Progenitor cell of endocrine pancreas (in vitro differentiated cells): Measurements from ENCODE around the gene PTOV1. TPM values are rescaled to one million over a fixed set of nuclear protein-coding genes. Genes with fewer than 3 reads are reported as not detected.

Experiments used
- DNase-seq: peaks from one replicate; pipeline ENCODE4 v3.0.0; 2021; ENCODE audit warnings: low spot score; ENCODE audit not compliant: unreplicated experiment
- H3K27ac Mint-ChIP-seq: 2 replicates; pipeline ENCODE4 v1.8.0; 2021; ENCODE audit warnings: mild to moderate bottlenecking, moderate library complexity, mixed read lengths
- H3K27me3 Mint-ChIP-seq: 2 replicates; pipeline ENCODE4 v1.8.0; 2021; ENCODE audit warnings: mixed read lengths
- H3K36me3 Mint-ChIP-seq: 2 replicates; pipeline ENCODE4 v1.8.0; 2022; ENCODE audit warnings: mixed read lengths; ENCODE audit not compliant: insufficient read depth
- H3K4me1 Mint-ChIP-seq: 2 replicates; pipeline ENCODE4 v1.8.0; 2021; ENCODE audit warnings: low read depth, mixed read lengths
- H3K4me3 Mint-ChIP-seq: 2 replicates; pipeline ENCODE4 v1.8.0; 2021; ENCODE audit warnings: low read depth, mild to moderate bottlenecking, moderate library complexity, mixed read lengths
- H3K9me3 Mint-ChIP-seq: 2 replicates; pipeline ENCODE4 v1.8.0; 2021; ENCODE audit warnings: low read depth, mixed read lengths
- microRNA-seq: library from miRNA; unstranded; fragments of <30 nt; microRNA quantifications from one replicate; pipeline ENCODE4 v1.1.0, GENCODE V29; 2020; ENCODE audit warnings: borderline number of aligned reads; ENCODE audit not compliant: unreplicated experiment
- total RNA-seq: library from RNA; stranded (reverse); gene quantifications from 2 replicates; pipeline ENCODE4 v1.2.1, GENCODE V29; 2021
- TF ChIP-seq, protein P1 (sequence below): fragments of 200-600 bp; sonication (generic); IDR thresholded peaks from one replicate; pipeline ENCODE4 v1.5.0; 2021; ENCODE audit warnings: antibody characterized with exemption, mild to moderate bottlenecking; ENCODE audit not compliant: unreplicated experiment

The PTOV1 gene
- total RNA-seq, 1 donor from 2014 or later = 564 TPM

DNA sequence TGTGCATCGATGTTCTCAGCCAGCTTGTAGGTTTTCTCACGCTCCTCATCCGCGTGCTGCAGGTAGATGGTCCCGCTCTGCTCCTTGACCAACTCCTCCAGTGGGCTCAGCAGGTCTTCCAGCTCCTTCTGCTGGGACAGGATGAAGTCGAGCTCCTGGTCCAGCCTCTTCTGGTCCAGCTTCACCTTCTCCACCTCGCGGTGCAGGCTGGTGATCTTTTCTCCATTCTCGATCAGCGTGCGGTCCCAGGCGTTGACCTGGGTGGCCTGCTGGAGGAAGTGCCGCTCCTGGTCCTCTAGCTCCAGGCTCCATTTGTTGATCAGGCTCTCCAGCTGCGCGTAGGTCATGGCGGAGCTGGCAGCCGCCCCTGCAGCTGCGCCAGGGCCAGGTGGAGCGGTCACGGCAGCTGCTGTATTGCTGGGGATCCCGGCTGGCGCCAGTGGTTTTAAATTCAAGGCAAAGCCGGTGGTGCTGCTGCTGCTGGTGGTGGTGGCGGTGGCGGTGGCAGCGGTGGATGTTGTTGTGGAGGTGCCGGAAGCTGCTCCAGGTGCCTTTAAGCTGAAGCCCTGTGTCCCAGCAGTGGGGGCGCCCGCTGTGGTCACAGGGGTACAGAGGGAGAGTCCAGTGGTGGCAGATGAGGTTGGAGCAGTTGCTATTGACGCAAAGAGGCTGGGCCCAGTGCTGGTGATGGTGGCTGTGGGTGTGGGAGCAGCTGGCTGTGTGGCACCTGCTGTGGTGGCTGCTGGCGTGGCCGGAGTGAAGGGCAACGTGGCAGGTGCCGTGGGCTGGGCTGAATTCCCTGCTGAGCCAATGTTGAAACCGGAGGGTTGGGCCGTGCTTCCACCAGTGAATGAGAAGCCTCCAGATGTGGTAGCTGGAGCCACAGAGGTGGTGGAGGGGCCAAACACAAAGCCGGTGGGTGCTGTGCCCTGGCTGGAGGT, 57.8 kb downstream of the PTOV1 start:
- TF ChIP-seq, protein P1, sequence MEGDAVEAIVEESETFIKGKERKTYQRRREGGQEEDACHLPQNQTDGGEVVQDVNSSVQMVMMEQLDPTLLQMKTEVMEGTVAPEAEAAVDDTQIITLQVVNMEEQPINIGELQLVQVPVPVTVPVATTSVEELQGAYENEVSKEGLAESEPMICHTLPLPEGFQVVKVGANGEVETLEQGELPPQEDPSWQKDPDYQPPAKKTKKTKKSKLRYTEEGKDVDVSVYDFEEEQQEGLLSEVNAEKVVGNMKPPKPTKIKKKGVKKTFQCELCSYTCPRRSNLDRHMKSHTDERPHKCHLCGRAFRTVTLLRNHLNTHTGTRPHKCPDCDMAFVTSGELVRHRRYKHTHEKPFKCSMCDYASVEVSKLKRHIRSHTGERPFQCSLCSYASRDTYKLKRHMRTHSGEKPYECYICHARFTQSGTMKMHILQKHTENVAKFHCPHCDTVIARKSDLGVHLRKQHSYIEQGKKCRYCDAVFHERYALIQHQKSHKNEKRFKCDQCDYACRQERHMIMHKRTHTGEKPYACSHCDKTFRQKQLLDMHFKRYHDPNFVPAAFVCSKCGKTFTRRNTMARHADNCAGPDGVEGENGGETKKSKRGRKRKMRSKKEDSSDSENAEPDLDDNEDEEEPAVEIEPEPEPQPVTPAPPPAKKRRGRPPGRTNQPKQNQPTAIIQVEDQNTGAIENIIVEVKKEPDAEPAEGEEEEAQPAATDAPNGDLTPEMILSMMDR = no peak
- Mint-ChIP-seq H3K4me1 (peaks cover 12% of the 10 kb centered on the region), H3K4me3 (no peak overlapping the region), H3K9me3 (no peaks in the 10 kb centered on the region), H3K27ac (no peak overlapping the region), H3K27me3 (no peaks in the 10 kb centered on the region), H3K36me3 (peaks cover 15% of the 10 kb centered on the region)
- DNase-seq = no peak

DNA sequence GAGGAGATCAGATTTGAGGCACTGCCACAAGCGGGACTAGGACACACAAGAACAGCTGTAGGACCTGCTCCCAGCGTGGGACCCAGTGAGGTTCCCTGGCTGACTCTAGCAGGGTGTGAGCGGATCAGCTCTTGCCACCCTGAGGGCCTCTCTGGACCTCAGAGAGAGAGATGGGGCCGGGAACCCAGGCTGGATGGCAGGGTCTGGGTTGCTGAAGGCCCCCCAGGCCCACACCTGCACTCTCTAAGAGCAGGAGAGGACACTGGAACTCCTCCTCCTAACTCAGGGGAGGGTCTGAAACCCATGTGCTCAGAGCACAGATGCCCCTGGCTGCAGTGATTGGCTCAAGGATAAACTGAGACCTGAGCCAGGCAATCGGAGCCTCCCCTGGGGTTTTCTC, 59.2 kb downstream of the PTOV1 start:
- Mint-ChIP-seq H3K4me3 (no peak overlapping the region), H3K27ac (no peak overlapping the region), H3K9me3 (no peaks in the 10 kb centered on the region), H3K27me3 (no peaks in the 10 kb centered on the region), H3K36me3 (peaks cover 25% of the 10 kb centered on the region), H3K4me1 (peaks cover 13% of the 10 kb centered on the region)
- no peak for DNase-seq
- TF ChIP-seq, protein P1 = no peak

Small RNA genes lying within 50 kb of the gene (microRNA-seq; reads per million reads assigned to microRNA genes)
- gene MIR4749 = 15.5 reads per million, percentile 26 among the genes with 10 or more reads in this experiment
- 4.2 reads per million for gene MIR4750
- 4.8 reads per million for gene MIR6800

Other genes with a start within 250 kb of the PTOV1 start
- gene RRAS, start 211.0 kb upstream of the PTOV1 start, total RNA-seq = 2.6 and 3.9 TPM in 2 replicates
- gene SCAF1, start 208.9 kb upstream of the PTOV1 start, total RNA-seq = 83.2 and 90.7 TPM in 2 replicates
- gene IRF3, start 185.3 kb upstream of the PTOV1 start, total RNA-seq = 103 and 110 TPM in 2 replicates
- gene BCL2L12, start 185.2 kb upstream of the PTOV1 start, total RNA-seq = 58.5 and 59.0 TPM in 2 replicates
- 299 and 306 TPM in 2 replicates for gene PRMT1, start 173.9 kb upstream of the PTOV1 start, total RNA-seq
- gene ADM5, start 161.6 kb upstream of the PTOV1 start, total RNA-seq = 7.7 TPM in 2 replicates
- 49.9 and 53.1 TPM in 2 replicates for gene CPT1C, start 160.0 kb upstream of the PTOV1 start, total RNA-seq
- not detected in 2 replicates for gene TSKS, start 87.9 kb upstream of the PTOV1 start, total RNA-seq
- 76.0 and 76.3 TPM in 2 replicates for gene AP2A1, start 84.2 kb upstream of the PTOV1 start, total RNA-seq
- 37.8 and 40.0 TPM in 2 replicates for gene FUZ, start 37.9 kb upstream of the PTOV1 start, total RNA-seq
- 136 and 141 TPM in 2 replicates for gene MED25, start 32.9 kb upstream of the PTOV1 start, total RNA-seq
- gene PNKP, start 16.4 kb downstream of the PTOV1 start, total RNA-seq = 137 and 144 TPM in 2 replicates
- 41.5 and 48.8 TPM in 2 replicates for gene AKT1S1, start 26.2 kb downstream of the PTOV1 start, total RNA-seq
- gene TBC1D17, start 26.5 kb downstream of the PTOV1 start, total RNA-seq = 44.6 and 45.4 TPM in 2 replicates
- 0.24 and 0.40 TPM in 2 replicates for gene IL4I1, start 45.7 kb downstream of the PTOV1 start, total RNA-seq
- 14.5 and 15.9 TPM in 2 replicates for gene ATF5, start 78.0 kb downstream of the PTOV1 start, total RNA-seq
- gene NUP62, start 78.3 kb downstream of the PTOV1 start, total RNA-seq = 80.8 and 85.9 TPM in 2 replicates
- gene SIGLEC11, start 110.0 kb downstream of the PTOV1 start, total RNA-seq = not detected in 2 replicates
- gene VRK3, start 174.2 kb downstream of the PTOV1 start, total RNA-seq = 45.4 and 53.4 TPM in 2 replicates
- 15.5 TPM in 2 replicates for gene ZNF473, start 174.8 kb downstream of the PTOV1 start, total RNA-seq